HEK293 (cell line): Measurements from ENCODE around the gene CTSO.

Experiments used
- CTCF ChIA-PET: fragments of 350-600 bp; formaldehyde crosslinking; extraction: SDS; loops from one replicate; lab custom pipeline; 2021; ENCODE audit warnings: antibody characterized with exemption; lab: Yijun Ruan, JAX
- POLR2A ChIA-PET: fragments of 300-600 bp; formaldehyde crosslinking; extraction: SDS; loops from one replicate; lab custom pipeline; 2020; ENCODE audit warnings: antibody characterized with exemption, inconsistent platforms; lab: Yijun Ruan, JAX
- H3K27ac ChIP-seq: fragments of 200-500 bp; sonication (Bioruptor generic); 2 replicates; pipeline ENCODE4 v1.5.1; 2014; ENCODE audit warnings: low read depth, low read length, control low read depth, inconsistent platforms; ENCODE audit errors: extremely low read depth
- H3K36me3 ChIP-seq, 2 experiments: fragments of 200-500 bp in 1 of 2; sonication (Bioruptor generic) in 1 of 2; 1 replicate in 1 of 2; 2 replicates in 1 of 2; pipeline ENCODE4 v1.5.1; 2014 to 2017; ENCODE audit warnings: inconsistent platforms in 2 of 2, low read length in 2 of 2; ENCODE audit not compliant: control insufficient read depth in 2 of 2, insufficient read depth in 1 of 2
- H3K4me1 ChIP-seq: fragments of 200-500 bp; sonication (Bioruptor generic); 2 replicates; pipeline ENCODE4 v1.5.1; 2014; ENCODE audit warnings: mild to moderate bottlenecking, low read length, inconsistent platforms; ENCODE audit not compliant: control insufficient read depth, insufficient read depth
- H3K4me3 ChIP-seq: 2 replicates; pipeline ENCODE4 v1.5.1; 2011; ENCODE audit warnings: low read depth, mild to moderate bottlenecking, control low read depth, low read length, moderate library complexity
- H3K9me3 ChIP-seq: fragments of 200-500 bp; sonication (Bioruptor generic); 2 replicates; pipeline ENCODE4 v1.5.1; 2014; ENCODE audit warnings: low read depth, low read length, inconsistent platforms; ENCODE audit not compliant: control insufficient read depth, insufficient read depth
- GLIS2 ChIP-seq: fragments of 450-650 bp; formaldehyde crosslinking; IDR thresholded peaks from 2 replicates; pipeline ENCODE4 v1.5.1; 2016; ENCODE audit warnings: missing biosample characterization, missing genetic modification characterization
- HOXA7 ChIP-seq: sonication (generic); formaldehyde crosslinking; IDR thresholded peaks from 2 replicates; pipeline ENCODE4 v1.8.1; 2022; ENCODE audit warnings: missing genetic modification reagents, borderline replicate concordance
- HOXD13 ChIP-seq: sonication (generic); formaldehyde crosslinking; IDR thresholded peaks from 2 replicates; pipeline ENCODE4 v1.8.0; 2022; ENCODE audit warnings: missing genetic modification reagents, borderline replicate concordance
- KLF16 ChIP-seq: fragments of 450-650 bp; formaldehyde crosslinking; IDR thresholded peaks from 2 replicates; pipeline ENCODE4 v1.5.1; 2017; ENCODE audit warnings: missing biosample characterization, missing genetic modification characterization
- KLF17 ChIP-seq: fragments of 450-650 bp; formaldehyde crosslinking; IDR thresholded peaks from 2 replicates; pipeline ENCODE4 v1.5.1; 2016; ENCODE audit warnings: missing biosample characterization, missing genetic modification characterization
- MEIS1 ChIP-seq: sonication (generic); formaldehyde crosslinking; IDR thresholded peaks from 2 replicates; pipeline ENCODE4 v1.8.1; 2022; ENCODE audit warnings: missing genetic modification reagents, mild to moderate bottlenecking, borderline replicate concordance
- ZBTB7A ChIP-seq: fragments of 450-650 bp; formaldehyde crosslinking; IDR thresholded peaks from 2 replicates; pipeline ENCODE4 v1.5.1; 2016; ENCODE audit warnings: low read depth, missing biosample characterization, missing genetic modification characterization
- ZFP37 ChIP-seq: fragments of 450-650 bp; formaldehyde crosslinking; IDR thresholded peaks from 2 replicates; pipeline ENCODE4 v1.5.1; 2016; ENCODE audit warnings: missing biosample characterization, missing genetic modification characterization
- ZNF114 ChIP-seq: fragments of 450-650 bp; formaldehyde crosslinking; IDR thresholded peaks from 2 replicates; pipeline ENCODE4 v1.5.0; 2017; ENCODE audit warnings: missing biosample characterization, missing genetic modification characterization
- ZNF132 ChIP-seq: fragments of 450-650 bp; formaldehyde crosslinking; IDR thresholded peaks from 2 replicates; pipeline ENCODE4 v1.5.1; 2017; ENCODE audit warnings: missing biosample characterization, missing genetic modification characterization, borderline replicate concordance
- ZNF133 ChIP-seq: fragments of 450-650 bp; formaldehyde crosslinking; IDR thresholded peaks from 2 replicates; pipeline ENCODE4 v1.5.1; 2016; ENCODE audit warnings: missing biosample characterization, missing genetic modification characterization
- ZNF157 ChIP-seq: fragments of 450-650 bp; formaldehyde crosslinking; IDR thresholded peaks from 2 replicates; pipeline ENCODE4 v1.5.1; 2016; ENCODE audit warnings: missing biosample characterization, missing genetic modification characterization
- ZNF362 ChIP-seq: fragments of 450-650 bp; formaldehyde crosslinking; IDR thresholded peaks from 2 replicates; pipeline ENCODE4 v1.5.1; 2016; ENCODE audit warnings: missing biosample characterization, missing genetic modification characterization
- ZNF37A ChIP-seq: fragments of 450-650 bp; IDR thresholded peaks from 2 replicates; pipeline ENCODE4 v1.5.1; 2018; ENCODE audit warnings: missing biosample characterization, missing genetic modification characterization
- ZNF404 ChIP-seq: fragments of 450-650 bp; formaldehyde crosslinking; IDR thresholded peaks from 2 replicates; pipeline ENCODE4 v1.5.1; 2017; ENCODE audit warnings: missing biosample characterization, missing genetic modification characterization
- ZNF473 ChIP-seq: fragments of 450-650 bp; formaldehyde crosslinking; IDR thresholded peaks from 2 replicates; pipeline ENCODE4 v1.5.1; 2017; ENCODE audit warnings: missing biosample characterization, missing genetic modification characterization
- ZNF48 ChIP-seq: fragments of 450-650 bp; formaldehyde crosslinking; IDR thresholded peaks from 2 replicates; pipeline ENCODE4 v1.5.1; 2016; ENCODE audit warnings: missing biosample characterization, missing genetic modification characterization
- ZNF530 ChIP-seq: fragments of 450-650 bp; formaldehyde crosslinking; IDR thresholded peaks from 2 replicates; pipeline ENCODE4 v1.5.1; 2016; ENCODE audit warnings: low read depth, missing biosample characterization, missing genetic modification characterization
- ZNF571 ChIP-seq: fragments of 450-650 bp; formaldehyde crosslinking; IDR thresholded peaks from 2 replicates; pipeline ENCODE4 v1.5.0; 2017; ENCODE audit warnings: missing biosample characterization, missing genetic modification characterization
- ZNF585B ChIP-seq: fragments of 450-650 bp; formaldehyde crosslinking; IDR thresholded peaks from 2 replicates; pipeline ENCODE4 v1.5.1; 2016; ENCODE audit warnings: missing biosample characterization, missing genetic modification characterization
- ZNF600 ChIP-seq: fragments of 450-650 bp; formaldehyde crosslinking; IDR thresholded peaks from 2 replicates; pipeline ENCODE4 v1.5.1; 2016; ENCODE audit warnings: missing biosample characterization, missing genetic modification characterization
- ZNF639 ChIP-seq: fragments of 450-650 bp; formaldehyde crosslinking; IDR thresholded peaks from 2 replicates; pipeline ENCODE4 v1.5.1; 2016; ENCODE audit warnings: missing biosample characterization, missing genetic modification characterization
- ZNF658 ChIP-seq: fragments of 450-650 bp; formaldehyde crosslinking; IDR thresholded peaks from 2 replicates; pipeline ENCODE4; 2016; ENCODE audit warnings: missing biosample characterization, missing genetic modification characterization
- ZNF768 ChIP-seq: fragments of 450-650 bp; formaldehyde crosslinking; IDR thresholded peaks from 2 replicates; pipeline ENCODE4 v1.5.1; 2018; ENCODE audit warnings: missing biosample characterization, mild to moderate bottlenecking, missing genetic modification characterization
- TF ChIP-seq, protein P1 (sequence below): fragments of 450-650 bp; formaldehyde crosslinking; IDR thresholded peaks from 2 replicates; pipeline ENCODE4 v1.5.1; 2017; ENCODE audit warnings: missing biosample characterization, missing genetic modification characterization
- TF ChIP-seq, protein P2 (sequence below): fragments of 450-650 bp; formaldehyde crosslinking; IDR thresholded peaks from 2 replicates; pipeline ENCODE4 v1.5.1; 2016; ENCODE audit warnings: missing biosample characterization, missing genetic modification characterization, low read depth

CTSO gene

DNA sequence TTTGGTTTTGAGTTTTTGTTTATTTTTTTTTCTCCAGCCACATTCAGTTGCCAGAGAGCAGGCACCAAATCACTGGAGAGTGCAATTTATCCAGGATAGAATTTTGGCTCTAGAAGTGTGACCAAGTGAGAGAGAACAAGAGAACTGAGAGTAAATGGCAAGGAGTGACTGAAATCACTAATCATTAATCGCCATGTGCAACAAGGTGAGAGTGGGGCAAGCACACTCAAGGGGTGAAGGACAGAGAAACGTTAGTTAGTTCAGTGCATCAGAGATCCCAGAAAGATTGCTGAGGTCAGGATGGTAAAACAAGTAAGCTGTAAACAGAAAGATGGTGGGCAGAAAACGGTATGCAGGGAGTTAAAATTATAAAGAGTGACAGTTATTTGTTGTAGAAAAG, 69.8 kb downstream of the CTSO start (continued):
- TF ChIP-seq ZNF571 (no peak), HOXA7 (CRISPR knock-in tag) (no peak), ZNF585B (no peak)

- H3K9me3 ChIP-seq: no peaks in the 10 kb centered on the region
- ChIA-PET CTCF (no interaction called here), POLR2A (no interaction called here)
- H3K36me3 ChIP-seq: no peaks in the 10 kb centered on the region
- TF ChIP-seq, protein P1, sequence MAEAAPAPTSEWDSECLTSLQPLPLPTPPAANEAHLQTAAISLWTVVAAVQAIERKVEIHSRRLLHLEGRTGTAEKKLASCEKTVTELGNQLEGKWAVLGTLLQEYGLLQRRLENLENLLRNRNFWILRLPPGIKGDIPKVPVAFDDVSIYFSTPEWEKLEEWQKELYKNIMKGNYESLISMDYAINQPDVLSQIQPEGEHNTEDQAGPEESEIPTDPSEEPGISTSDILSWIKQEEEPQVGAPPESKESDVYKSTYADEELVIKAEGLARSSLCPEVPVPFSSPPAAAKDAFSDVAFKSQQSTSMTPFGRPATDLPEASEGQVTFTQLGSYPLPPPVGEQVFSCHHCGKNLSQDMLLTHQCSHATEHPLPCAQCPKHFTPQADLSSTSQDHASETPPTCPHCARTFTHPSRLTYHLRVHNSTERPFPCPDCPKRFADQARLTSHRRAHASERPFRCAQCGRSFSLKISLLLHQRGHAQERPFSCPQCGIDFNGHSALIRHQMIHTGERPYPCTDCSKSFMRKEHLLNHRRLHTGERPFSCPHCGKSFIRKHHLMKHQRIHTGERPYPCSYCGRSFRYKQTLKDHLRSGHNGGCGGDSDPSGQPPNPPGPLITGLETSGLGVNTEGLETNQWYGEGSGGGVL: no peak
- TF ChIP-seq ZNF404 (tag by site-specific recombination): no peak
- TF ChIP-seq ZNF132 (tag by site-specific recombination): no peak
- no peak for TF ChIP-seq ZNF473 (tag by site-specific recombination)
- no peak for TF ChIP-seq ZNF530 (tag by site-specific recombination)
- TF ChIP-seq ZBTB7A: no peak
- no peak for TF ChIP-seq ZFP37
- TF ChIP-seq, protein P2, sequence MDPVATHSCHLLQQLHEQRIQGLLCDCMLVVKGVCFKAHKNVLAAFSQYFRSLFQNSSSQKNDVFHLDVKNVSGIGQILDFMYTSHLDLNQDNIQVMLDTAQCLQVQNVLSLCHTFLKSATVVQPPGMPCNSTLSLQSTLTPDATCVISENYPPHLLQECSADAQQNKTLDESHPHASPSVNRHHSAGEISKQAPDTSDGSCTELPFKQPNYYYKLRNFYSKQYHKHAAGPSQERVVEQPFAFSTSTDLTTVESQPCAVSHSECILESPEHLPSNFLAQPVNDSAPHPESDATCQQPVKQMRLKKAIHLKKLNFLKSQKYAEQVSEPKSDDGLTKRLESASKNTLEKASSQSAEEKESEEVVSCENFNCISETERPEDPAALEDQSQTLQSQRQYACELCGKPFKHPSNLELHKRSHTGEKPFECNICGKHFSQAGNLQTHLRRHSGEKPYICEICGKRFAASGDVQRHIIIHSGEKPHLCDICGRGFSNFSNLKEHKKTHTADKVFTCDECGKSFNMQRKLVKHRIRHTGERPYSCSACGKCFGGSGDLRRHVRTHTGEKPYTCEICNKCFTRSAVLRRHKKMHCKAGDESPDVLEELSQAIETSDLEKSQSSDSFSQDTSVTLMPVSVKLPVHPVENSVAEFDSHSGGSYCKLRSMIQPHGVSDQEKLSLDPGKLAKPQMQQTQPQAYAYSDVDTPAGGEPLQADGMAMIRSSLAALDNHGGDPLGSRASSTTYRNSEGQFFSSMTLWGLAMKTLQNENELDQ (tag by site-specific recombination): no peak
- no peak for TF ChIP-seq KLF17 (tag by site-specific recombination)
- no peak for TF ChIP-seq ZNF114
- no peak for TF ChIP-seq MEIS1
- no peak for TF ChIP-seq ZNF768
- TF ChIP-seq GLIS2 (tag by site-specific recombination): no peak
- no peak for TF ChIP-seq ZNF600 (tag by site-specific recombination)
- no peak for TF ChIP-seq ZNF157 (tag by site-specific recombination)
- TF ChIP-seq ZNF658 (tag by site-specific recombination): no peak
- TF ChIP-seq HOXD13 (CRISPR knock-in tag): no peak
- no peak for TF ChIP-seq ZNF48
- no peak for TF ChIP-seq KLF16 (tag by site-specific recombination)
- no peak overlapping the region for H3K4me3 ChIP-seq
- H3K4me1 ChIP-seq: no peaks in the 10 kb centered on the region
- no peak overlapping the region for H3K27ac ChIP-seq
These were observed 72.1 kb downstream of the CTSO start for GRCh38 chr4:155881555-155881954.

DNA sequence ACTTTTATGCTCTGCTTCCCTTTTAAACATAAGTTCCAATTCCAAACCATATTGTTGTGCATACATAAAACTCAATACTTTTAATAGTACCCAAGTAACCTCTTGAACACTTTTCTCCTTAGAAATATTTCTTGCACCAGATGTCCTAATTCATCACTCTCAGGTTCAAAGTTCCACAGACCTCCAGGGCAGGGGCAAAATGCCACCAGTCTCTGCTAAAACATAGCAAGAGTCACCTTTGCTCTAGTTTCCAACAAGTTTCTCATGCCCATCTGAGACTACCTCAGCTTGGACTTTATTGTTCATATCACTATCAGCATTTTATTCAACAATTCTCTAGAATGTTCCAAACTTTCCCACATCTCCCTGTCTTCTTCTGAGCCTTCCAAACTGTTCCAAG, 73.9 kb downstream of the CTSO start:
- Histone ChIP-seq H3K36me3 (no peaks in the 10 kb centered on the region), H3K4me3 (no peak overlapping the region), H3K4me1 (no peaks in the 10 kb centered on the region), H3K27ac (no peak overlapping the region), H3K9me3 (no peaks in the 10 kb centered on the region)
- POLR2A ChIA-PET: no interaction called here
- CTCF ChIA-PET: no interaction called here
- TF ChIP-seq ZNF133: no peak
- TF ChIP-seq ZNF362 (tag by site-specific recombination): no peak
- TF ChIP-seq ZNF37A (tag by site-specific recombination): no peak
- no peak for TF ChIP-seq ZNF639
